Upper lobe of left lung (tissue), 4 donors: ENCODE data around the gene ZNF44.

Source experiments
- CTCF ChIP-seq, 6 experiments: fragments of 450-650 bp in 4 of 6; fragments of 200-600 bp in 2 of 6; sonication (generic) in 2 of 6; IDR thresholded peaks; one replicate each; pipeline ENCODE4 v1.5.1; 2016 to 2019; ENCODE audit warnings: antibody characterized with exemption in 6 of 6
- EP300 ChIP-seq, 4 donors: sonication (generic); formaldehyde crosslinking; IDR thresholded peaks; one replicate each; pipeline ENCODE4 v1.5.1; 2017; ENCODE audit warnings: antibody characterized with exemption in 4 of 4, control low read depth in 2 of 4

DNA sequence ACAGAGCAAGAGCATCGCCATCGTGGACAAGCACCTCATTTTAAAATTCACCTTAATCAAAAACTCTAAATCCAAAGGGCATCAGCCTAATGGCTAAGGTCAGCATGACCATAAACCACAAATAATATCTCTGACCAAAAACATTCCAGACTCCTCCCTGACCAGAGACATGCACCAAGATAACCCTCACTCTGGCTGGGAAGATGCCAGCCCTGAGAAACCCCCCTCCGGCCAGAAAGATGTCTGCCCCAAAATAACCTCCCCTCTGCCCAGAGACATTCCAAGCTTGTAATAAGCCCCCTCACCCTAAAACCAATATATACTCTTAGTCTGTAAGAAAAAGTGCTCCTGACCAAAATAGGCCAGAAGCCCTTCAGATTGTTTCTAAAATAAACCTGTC is 61.7 kb downstream of the ZNF44 start:
- TF ChIP-seq CTCF (IDR thresholded peaks at IDR 0.05), result no peak
- TF ChIP-seq EP300 (IDR thresholded peaks at IDR 0.05), result no peak
